Umbilical cord (tissue), 2 donors: ENCODE results near the gene ENOX2. TPM values are rescaled to one million over a fixed set of nuclear protein-coding genes. Genes with fewer than 3 reads are reported as not detected.
"Not testable (repeated sequence)": the region's sequence is repeated elsewhere in the genome, so short reads cannot be mapped to it uniquely, and the experiment has no call there.

ENCODE experiments used
- DNase-seq: peaks from one replicate; pipeline ENCODE4 v3.0.0-alpha.2; 2015; ENCODE audit warnings: low spot score
- total RNA-seq: library from RNA; depleted of rRNA; stranded (reverse); fragments of >200 nt; gene quantifications from one replicate; pipeline ENCODE4 v1.2.3, GENCODE V29; 2014; ENCODE audit warnings: low replicate concordance; ENCODE audit not compliant: insufficient read depth

The ENOX2 gene
- 17.8 TPM for total RNA-seq

- DNase-seq: peak; percentile 98
Measured at GRCh38 chrX:130902783-130903613, at the start of gene ENOX2. TSS of gene ENOX2 (minus strand) at chrX:130903209. CDS start at chrX:130703216, 199,993 bp downstream.

GRCh38 chrX:130952266-130953043, 49.4 kb upstream of the ENOX2 start:
- DNase-seq: no peak

GRCh38 chrX:130944230-130944629, 41.2 kb upstream of the ENOX2 start:
- DNase-seq: no peak

GRCh38 chrX:130937101-130937500, 34.1 kb upstream of the ENOX2 start:
- DNase-seq: no peak

- no peak for DNase-seq
Measured at GRCh38 chrX:130933358-130933757, 30.3 kb upstream of the ENOX2 start.

GRCh38 chrX:130920405-130920804, 17.4 kb upstream of the ENOX2 start:
- DNase-seq: not testable (repeated sequence)

- not testable (repeated sequence) for DNase-seq
Measured at GRCh38 chrX:130919676-130920075, 16.7 kb upstream of the ENOX2 start.

GRCh38 chrX:130918498-130918897, 15.5 kb upstream of the ENOX2 start:
- DNase-seq: not testable (repeated sequence)

- DNase-seq: peak; percentile 29
Measured at GRCh38 chrX:130916636-130917422, 13.8 kb upstream of the ENOX2 start.

- DNase-seq: no peak
Measured at GRCh38 chrX:130915302-130915701, 12.3 kb upstream of the ENOX2 start.

- DNase-seq: no peak
Measured at GRCh38 chrX:130909469-130910136, 6.6 kb upstream of the ENOX2 start.

- no peak for DNase-seq
Measured at GRCh38 chrX:130906776-130907175, 3.8 kb upstream of the ENOX2 start.

GRCh38 chrX:130902446-130902782, 595 bp downstream of the ENOX2 start:
- DNase-seq: no peak

- DNase-seq: no peak
Measured at GRCh38 chrX:130896802-130897501, 6.1 kb downstream of the ENOX2 start.

- peak; percentile 83 for DNase-seq
Measured at GRCh38 chrX:130896026-130896425, 7.0 kb downstream of the ENOX2 start.

- DNase-seq: peak; percentile 69
Measured at GRCh38 chrX:130895299-130895698, 7.7 kb downstream of the ENOX2 start.

GRCh38 chrX:130893356-130894085, 9.5 kb downstream of the ENOX2 start:
- no peak for DNase-seq

GRCh38 chrX:130887376-130887775, 15.6 kb downstream of the ENOX2 start:
- DNase-seq: no peak

GRCh38 chrX:130885996-130886395, 17.0 kb downstream of the ENOX2 start:
- DNase-seq: no peak

- DNase-seq: no peak
Measured at GRCh38 chrX:130885508-130885907, 17.5 kb downstream of the ENOX2 start.
